ENCODE measurements around the gene ANGPTL2.
A peak's percentile ranks its signal among the peaks of the same experiment; 100 is the strongest.

Gene ANGPTL2

DNA sequence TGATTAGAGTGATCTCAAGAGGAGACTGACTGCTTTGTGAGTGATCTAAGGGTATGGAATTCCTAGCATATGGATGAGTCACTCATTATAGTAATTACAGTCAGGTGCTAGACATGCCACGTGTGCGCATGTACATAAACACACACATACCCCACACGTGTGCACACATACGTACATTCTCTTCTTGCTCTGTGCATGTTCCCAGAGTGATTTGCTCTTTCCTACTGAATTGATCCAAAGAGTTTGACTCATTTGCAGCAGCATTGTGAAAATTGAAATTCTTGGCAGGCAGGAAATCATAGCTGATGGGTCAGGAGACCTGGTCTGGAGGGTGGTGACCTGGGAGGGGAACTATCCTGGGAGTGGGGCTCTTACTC is 63.8 kb downstream of the ANGPTL2 start:
- no peak for TF ChIP-seq REST (IDR thresholded peaks at IDR 0.05; ENCODE audit: insufficient read depth in 1 of 2, low read depth in 2 of 2, low read length in 2 of 2)
- TF ChIP-seq SIN3A (IDR thresholded peaks at IDR 0.05; ENCODE audit: borderline replicate concordance, insufficient read depth, low read length): peak; percentile 55; the same call in 1 of the 2 replicates
- no peak for TF ChIP-seq POLR2AphosphoS5 (IDR thresholded peaks at IDR 0.05; ENCODE audit: low read depth, low read length)
- peak; percentile 29 for TF ChIP-seq FOXP2 (optimal IDR thresholded peaks at IDR 0.05; ENCODE audit: borderline replicate concordance, extremely low read depth, extremely low read length, insufficient read depth)

DNA sequence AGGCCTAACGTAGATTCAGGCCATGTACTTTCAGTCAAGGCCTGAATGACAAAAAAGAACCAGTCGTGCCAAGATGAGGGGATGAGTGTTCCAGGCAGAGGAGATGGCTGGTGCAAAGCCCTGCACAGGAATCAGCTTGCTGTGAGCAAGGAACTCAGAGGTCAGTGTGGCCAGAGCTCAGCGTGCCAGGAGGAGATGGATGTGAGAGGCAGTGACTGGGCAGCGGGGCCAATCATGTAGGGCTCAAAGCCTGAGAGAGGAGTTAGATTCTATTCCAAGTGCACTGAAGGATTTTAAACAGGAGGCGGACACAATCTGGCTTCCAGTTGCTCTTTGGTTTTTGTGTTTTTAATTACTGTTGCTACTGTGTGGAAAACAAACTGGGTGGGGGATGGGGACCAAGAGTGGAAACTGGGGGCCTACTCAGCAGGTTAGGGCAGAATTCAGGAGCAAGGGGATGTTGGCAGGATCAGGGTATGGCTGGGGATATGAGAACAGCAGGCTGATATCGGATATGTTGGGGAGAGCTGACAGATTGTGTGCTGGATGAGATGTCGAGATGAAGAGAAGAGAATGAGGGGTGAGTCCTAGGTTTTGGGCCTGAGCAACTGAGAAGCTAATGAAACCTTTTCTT is 64.3 kb downstream of the ANGPTL2 start:
- TF ChIP-seq FOXP2 (optimal IDR thresholded peaks at IDR 0.05; ENCODE audit: borderline replicate concordance, extremely low read depth, extremely low read length, insufficient read depth): no peak
- TF ChIP-seq POLR2AphosphoS5 (IDR thresholded peaks at IDR 0.05; ENCODE audit: low read depth, low read length): no peak
- no peak for TF ChIP-seq TAF1 (IDR thresholded peaks at IDR 0.05; ENCODE audit: borderline replicate concordance, insufficient read depth, low read length)
- no peak for TF ChIP-seq REST (IDR thresholded peaks at IDR 0.05; ENCODE audit: insufficient read depth in 1 of 2, low read depth in 2 of 2, low read length in 2 of 2)
- no peak for TF ChIP-seq SIN3A (IDR thresholded peaks at IDR 0.05; ENCODE audit: borderline replicate concordance, insufficient read depth, low read length)

GRCh38 chr9:127056446-127056845 is 66.0 kb downstream of the ANGPTL2 start:
- no peak for TF ChIP-seq REST (IDR thresholded peaks at IDR 0.05; ENCODE audit: insufficient read depth in 1 of 2, low read depth in 2 of 2, low read length in 2 of 2)
- no peak for TF ChIP-seq FOXP2 (optimal IDR thresholded peaks at IDR 0.05; ENCODE audit: borderline replicate concordance, extremely low read depth, extremely low read length, insufficient read depth)
- TF ChIP-seq POLR2AphosphoS5 (IDR thresholded peaks at IDR 0.05; ENCODE audit: low read depth, low read length): no peak
- no peak for TF ChIP-seq TAF1 (IDR thresholded peaks at IDR 0.05; ENCODE audit: borderline replicate concordance, insufficient read depth, low read length)
- no peak for TF ChIP-seq SIN3A (IDR thresholded peaks at IDR 0.05; ENCODE audit: borderline replicate concordance, insufficient read depth, low read length)

DNA sequence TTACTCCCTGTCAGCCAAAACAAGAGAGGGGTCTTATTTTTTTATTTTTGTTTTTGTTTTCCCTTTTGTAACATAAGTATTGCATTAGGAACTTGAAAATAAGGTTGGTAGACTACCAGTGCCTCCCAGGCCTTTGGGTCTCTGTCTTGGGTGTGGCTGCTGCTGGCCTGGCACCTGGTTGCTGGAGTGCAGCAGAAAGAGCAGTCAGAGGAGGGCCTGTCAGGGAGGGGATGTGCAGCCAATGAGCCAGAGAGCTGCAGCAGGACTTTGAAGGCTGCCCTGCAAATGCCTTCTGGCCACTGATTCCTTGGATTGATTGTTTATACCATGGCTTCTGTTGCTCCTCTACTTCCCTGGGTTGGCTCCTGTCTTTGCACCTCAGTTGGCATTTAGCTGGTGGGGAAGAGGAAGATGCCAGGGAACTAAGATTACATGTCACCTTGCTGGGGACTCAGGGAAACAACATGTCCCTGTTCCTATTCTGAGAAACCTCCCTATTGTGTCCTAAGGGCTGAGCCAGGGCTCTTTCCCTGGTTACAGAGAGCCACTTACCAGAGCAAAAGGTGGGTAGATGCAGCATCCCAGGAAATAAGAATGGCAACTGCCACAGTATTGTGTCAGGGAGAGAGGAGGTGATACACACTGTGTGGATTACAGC is 66.6 kb downstream of the ANGPTL2 start:
- TF ChIP-seq POLR2AphosphoS5 (IDR thresholded peaks at IDR 0.05; ENCODE audit: low read depth, low read length) (no peak), FOXP2 (optimal IDR thresholded peaks at IDR 0.05; ENCODE audit: borderline replicate concordance, extremely low read depth, extremely low read length, insufficient read depth) (no peak), TAF1 (IDR thresholded peaks at IDR 0.05; ENCODE audit: borderline replicate concordance, insufficient read depth, low read length) (no peak), SIN3A (IDR thresholded peaks at IDR 0.05; ENCODE audit: borderline replicate concordance, insufficient read depth, low read length) (no peak), REST (IDR thresholded peaks at IDR 0.05; ENCODE audit: insufficient read depth in 1 of 2, low read depth in 2 of 2, low read length in 2 of 2) (no peak)

All from PFSK-1 (cell line).